ENCODE results near the gene OLFM4.

DNA sequence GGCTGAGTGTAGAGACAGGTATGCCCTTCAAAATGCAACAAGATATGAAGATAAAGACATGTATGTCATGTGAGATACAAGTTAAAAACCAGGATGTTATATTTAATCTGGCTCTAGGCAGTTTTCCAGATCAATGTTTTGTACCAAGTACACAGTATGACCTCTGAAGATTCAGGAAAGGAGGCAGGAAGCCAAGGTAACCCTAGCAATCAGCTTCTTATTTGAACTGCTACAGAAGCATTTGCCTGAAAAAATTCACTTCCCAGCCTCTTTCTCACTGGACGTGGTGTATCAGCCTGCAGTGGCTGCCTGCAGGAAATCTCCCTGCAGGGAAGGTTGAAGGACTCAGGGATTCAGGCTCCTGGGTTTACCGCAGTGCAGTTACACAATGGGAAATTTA, 24.1 kb downstream of the OLFM4 start:
- TF ChIP-seq, protein P1, sequence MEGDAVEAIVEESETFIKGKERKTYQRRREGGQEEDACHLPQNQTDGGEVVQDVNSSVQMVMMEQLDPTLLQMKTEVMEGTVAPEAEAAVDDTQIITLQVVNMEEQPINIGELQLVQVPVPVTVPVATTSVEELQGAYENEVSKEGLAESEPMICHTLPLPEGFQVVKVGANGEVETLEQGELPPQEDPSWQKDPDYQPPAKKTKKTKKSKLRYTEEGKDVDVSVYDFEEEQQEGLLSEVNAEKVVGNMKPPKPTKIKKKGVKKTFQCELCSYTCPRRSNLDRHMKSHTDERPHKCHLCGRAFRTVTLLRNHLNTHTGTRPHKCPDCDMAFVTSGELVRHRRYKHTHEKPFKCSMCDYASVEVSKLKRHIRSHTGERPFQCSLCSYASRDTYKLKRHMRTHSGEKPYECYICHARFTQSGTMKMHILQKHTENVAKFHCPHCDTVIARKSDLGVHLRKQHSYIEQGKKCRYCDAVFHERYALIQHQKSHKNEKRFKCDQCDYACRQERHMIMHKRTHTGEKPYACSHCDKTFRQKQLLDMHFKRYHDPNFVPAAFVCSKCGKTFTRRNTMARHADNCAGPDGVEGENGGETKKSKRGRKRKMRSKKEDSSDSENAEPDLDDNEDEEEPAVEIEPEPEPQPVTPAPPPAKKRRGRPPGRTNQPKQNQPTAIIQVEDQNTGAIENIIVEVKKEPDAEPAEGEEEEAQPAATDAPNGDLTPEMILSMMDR (conservative IDR thresholded peaks at IDR 0.05; ENCODE audit: low read length), result no peak
- TF ChIP-seq EZH2phosphoT487 (IDR thresholded peaks at IDR 0.05; ENCODE audit: borderline replicate concordance, low read depth, low read length), result no peak

Measured in OCI-LY7 (cell line).